Measurements from ENCODE around the gene RGS16. TPM values are rescaled to one million over a fixed set of nuclear protein-coding genes. Genes with fewer than 3 reads are reported as not detected.

RGS16 gene
- total RNA-seq, 1 donor from 2014 or later = 8.1 TPM

- Histone ChIP-seq H3K27ac (no peak overlapping the region), H3K36me3 (no peaks in the 10 kb centered on the region), H3K27me3 (no peaks in the 10 kb centered on the region), H3K4me3 (no peak overlapping the region), H3K9me3 (no peaks in the 10 kb centered on the region), H3K4me1 (no peaks in the 10 kb centered on the region)
- intact Hi-C loops (cut with DNase I) = no loop called here
- no peak for TF ChIP-seq CTCF (IDR thresholded peaks at IDR 0.05)
- no peak for DNase-seq (ENCODE audit: low spot score in 2 of 2)
Observed at GRCh38 chr1:182649041-182649440, 44.9 kb upstream of the RGS16 start.

GRCh38 chr1:182646739-182647138 is 42.5 kb upstream of the RGS16 start:
- no peaks in the 10 kb centered on the region for H3K9me3 ChIP-seq
- no peaks in the 10 kb centered on the region for H3K36me3 ChIP-seq
- no peak for TF ChIP-seq CTCF (IDR thresholded peaks at IDR 0.05)
- H3K27me3 ChIP-seq = no peaks in the 10 kb centered on the region
- no peaks in the 10 kb centered on the region for H3K4me1 ChIP-seq
- intact Hi-C loops (cut with DNase I) = no loop called here
- DNase-seq (ENCODE audit: low spot score in 2 of 2) = no peak
- H3K27ac ChIP-seq = no peak overlapping the region
- no peak overlapping the region for H3K4me3 ChIP-seq

- no peaks in the 10 kb centered on the region for H3K36me3 ChIP-seq
- no peak for TF ChIP-seq CTCF (IDR thresholded peaks at IDR 0.05)
- intact Hi-C loops (cut with DNase I) = no loop called here
- H3K27me3 ChIP-seq = no peaks in the 10 kb centered on the region
- H3K9me3 ChIP-seq = no peaks in the 10 kb centered on the region
- H3K27ac ChIP-seq = no peak overlapping the region
- no peak overlapping the region for H3K4me3 ChIP-seq
- no peak for DNase-seq (ENCODE audit: low spot score in 2 of 2)
- H3K4me1 ChIP-seq = no peaks in the 10 kb centered on the region
Observed at GRCh38 chr1:182644886-182645285, 40.7 kb upstream of the RGS16 start.

GRCh38 chr1:182643699-182644098 is 39.5 kb upstream of the RGS16 start:
- H3K4me1 ChIP-seq = no peaks in the 10 kb centered on the region
- no peak overlapping the region for H3K27ac ChIP-seq
- H3K27me3 ChIP-seq = no peaks in the 10 kb centered on the region
- no peaks in the 10 kb centered on the region for H3K36me3 ChIP-seq
- no peak overlapping the region for H3K4me3 ChIP-seq
- intact Hi-C loops (cut with DNase I) = no loop called here
- no peaks in the 10 kb centered on the region for H3K9me3 ChIP-seq
- no peak for TF ChIP-seq CTCF (IDR thresholded peaks at IDR 0.05)
- no peak for DNase-seq (ENCODE audit: low spot score in 2 of 2)

GRCh38 chr1:182642461-182642860 is 38.3 kb upstream of the RGS16 start:
- TF ChIP-seq CTCF (IDR thresholded peaks at IDR 0.05) = no peak
- Histone ChIP-seq H3K27me3 (no peaks in the 10 kb centered on the region), H3K4me1 (no peaks in the 10 kb centered on the region), H3K4me3 (no peak overlapping the region), H3K9me3 (no peaks in the 10 kb centered on the region), H3K27ac (no peak overlapping the region), H3K36me3 (no peaks in the 10 kb centered on the region)
- intact Hi-C loops (cut with DNase I) = no loop called here
- DNase-seq (ENCODE audit: low spot score in 2 of 2) = no peak

GRCh38 chr1:182641561-182641960 is 37.4 kb upstream of the RGS16 start:
- intact Hi-C loops (cut with DNase I) = no loop called here
- no peak for TF ChIP-seq CTCF (IDR thresholded peaks at IDR 0.05)
- no peak overlapping the region for H3K27ac ChIP-seq
- no peaks in the 10 kb centered on the region for H3K36me3 ChIP-seq
- no peaks in the 10 kb centered on the region for H3K9me3 ChIP-seq
- H3K4me1 ChIP-seq = no peaks in the 10 kb centered on the region
- DNase-seq (ENCODE audit: low spot score in 2 of 2) = no peak
- no peaks in the 10 kb centered on the region for H3K27me3 ChIP-seq
- no peak overlapping the region for H3K4me3 ChIP-seq
